HepG2 (cell line): ENCODE data around the gene SGCE.

Source experiments
- DMAP1 ChIP-seq: IDR thresholded peaks from 2 replicates; pipeline ENCODE4 v1.6.1; 2016
- SP5 ChIP-seq: IDR thresholded peaks from 2 replicates; pipeline ENCODE4 v1.6.1; 2016; ENCODE audit warnings: low read depth, borderline replicate concordance
- THAP11 ChIP-seq: IDR thresholded peaks from 2 replicates; pipeline ENCODE4 v1.6.1; 2016; ENCODE audit warnings: missing biosample characterization, missing genetic modification reagents
- ZNF24 ChIP-seq: fragments of 450-650 bp; IDR thresholded peaks from 2 replicates; pipeline ENCODE4 v1.6.1; 2017; ENCODE audit warnings: antibody characterized with exemption, mild to moderate bottlenecking
- ZNF557 ChIP-seq: sonication (generic); formaldehyde crosslinking; IDR thresholded peaks from 2 replicates; pipeline ENCODE4 v1.4.0; 2020; ENCODE audit warnings: missing genetic modification reagents
- ZNF776 ChIP-seq: sonication (generic); formaldehyde crosslinking; IDR thresholded peaks from 2 replicates; pipeline ENCODE4 v1.4.0; 2020; ENCODE audit warnings: mild to moderate bottlenecking, missing genetic modification reagents
- ZNF839 ChIP-seq: sonication (generic); formaldehyde crosslinking; IDR thresholded peaks from 2 replicates; pipeline ENCODE4 v1.4.0; 2020; ENCODE audit warnings: missing genetic modification reagents, mild to moderate bottlenecking, borderline replicate concordance
- TF ChIP-seq, protein P1 (sequence below): conservative IDR thresholded peaks from 2 replicates; pipeline ENCODE4 v1.6.1; 2018; ENCODE audit warnings: missing genetic modification reagents

GRCh38 chr7:94616855-94617254 lies 39.1 kb downstream of the SGCE start:
- no peak for TF ChIP-seq ZNF557 (CRISPR knock-in tag)
- TF ChIP-seq DMAP1: no peak
- TF ChIP-seq ZNF24: no peak
- TF ChIP-seq ZNF776 (CRISPR knock-in tag): no peak
- no peak for TF ChIP-seq ZNF839 (CRISPR knock-in tag)
- no peak for TF ChIP-seq SP5 (CRISPR knock-in tag)
- TF ChIP-seq, protein P1, sequence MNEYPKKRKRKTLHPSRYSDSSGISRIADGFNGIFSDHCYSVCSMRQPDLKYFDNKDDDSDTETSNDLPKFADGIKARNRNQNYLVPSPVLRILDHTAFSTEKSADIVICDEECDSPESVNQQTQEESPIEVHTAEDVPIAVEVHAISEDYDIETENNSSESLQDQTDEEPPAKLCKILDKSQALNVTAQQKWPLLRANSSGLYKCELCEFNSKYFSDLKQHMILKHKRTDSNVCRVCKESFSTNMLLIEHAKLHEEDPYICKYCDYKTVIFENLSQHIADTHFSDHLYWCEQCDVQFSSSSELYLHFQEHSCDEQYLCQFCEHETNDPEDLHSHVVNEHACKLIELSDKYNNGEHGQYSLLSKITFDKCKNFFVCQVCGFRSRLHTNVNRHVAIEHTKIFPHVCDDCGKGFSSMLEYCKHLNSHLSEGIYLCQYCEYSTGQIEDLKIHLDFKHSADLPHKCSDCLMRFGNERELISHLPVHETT: no peak
- no peak for TF ChIP-seq THAP11
